ENCODE data around the gene ERBB2.
"Not testable (repeated sequence)": the region's sequence is repeated elsewhere in the genome, so short reads cannot be mapped to it uniquely, and the experiment has no call there.

ERBB2 gene

DNA sequence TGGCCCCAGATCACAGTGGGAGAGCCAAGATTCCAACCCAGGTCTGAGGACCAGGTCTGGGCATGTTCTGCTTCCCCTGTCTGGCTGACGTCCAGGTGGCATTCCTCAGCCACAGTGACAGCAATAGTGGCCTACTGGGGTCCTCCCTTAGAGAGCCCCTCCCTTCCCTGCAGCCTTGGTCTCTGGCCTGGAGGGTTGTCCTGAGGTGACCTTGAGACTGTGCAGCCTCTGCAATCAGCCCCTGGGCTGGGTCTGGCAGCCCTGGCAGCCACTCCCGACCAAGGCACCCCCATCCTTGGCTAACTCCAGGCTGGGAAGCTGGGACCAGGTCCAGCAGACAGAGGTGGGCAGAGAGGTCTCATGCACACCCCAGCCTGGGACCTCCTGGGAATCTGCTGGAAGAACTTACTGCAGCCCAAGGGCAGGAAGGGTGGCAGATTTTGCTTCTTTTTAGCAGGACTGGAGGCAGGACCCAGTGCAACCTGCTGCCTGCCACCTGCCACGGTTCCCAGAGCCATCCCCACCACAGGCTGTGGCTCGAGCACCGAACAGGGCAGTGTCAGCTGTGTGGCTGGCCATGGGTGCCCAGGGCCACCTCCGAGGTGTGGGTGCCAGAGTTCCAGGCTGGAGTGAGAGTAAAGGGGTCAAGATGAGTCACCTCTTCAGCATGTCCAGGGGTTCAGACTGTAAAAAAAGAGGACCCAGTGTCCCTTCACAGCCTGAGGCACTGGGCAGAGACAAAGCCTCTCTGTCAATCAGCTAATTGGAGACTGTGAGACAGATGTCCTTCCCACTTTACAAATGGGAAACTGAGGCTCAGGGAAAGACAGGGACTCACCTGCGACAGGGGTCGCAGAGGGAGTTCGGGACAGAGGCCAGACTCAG lies 50.5 kb downstream of the ERBB2 start:
- peak in 1 of 2 experiments; percentile 5 for DNase-seq

DNA sequence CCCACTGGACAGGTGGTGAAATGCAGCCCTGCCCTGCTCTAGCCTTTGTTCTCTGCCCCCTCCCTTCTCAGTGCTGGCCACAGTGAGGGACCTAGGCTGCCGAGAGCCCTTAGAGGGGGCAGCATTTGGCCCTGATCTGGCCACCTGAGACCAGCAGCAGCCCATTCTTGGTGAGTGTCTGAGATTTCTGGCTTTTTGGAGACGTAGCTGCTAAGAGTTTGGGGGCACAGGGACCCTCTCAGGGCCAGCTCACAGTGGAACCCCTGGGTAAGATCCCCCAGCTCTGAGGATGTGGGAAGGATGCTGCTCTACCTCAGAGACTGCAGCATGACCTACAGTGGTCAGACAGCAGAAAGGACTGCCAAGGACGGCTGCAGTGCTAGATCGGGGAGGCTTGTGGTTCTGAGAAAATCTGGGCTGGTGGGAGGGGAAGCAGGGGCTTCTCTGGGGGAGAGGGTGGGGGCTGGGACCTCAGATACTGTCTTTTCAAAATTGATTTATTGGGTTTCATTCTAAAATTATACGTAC lies 51.2 kb downstream of the ERBB2 start:
- DNase-seq: no peak

DNA sequence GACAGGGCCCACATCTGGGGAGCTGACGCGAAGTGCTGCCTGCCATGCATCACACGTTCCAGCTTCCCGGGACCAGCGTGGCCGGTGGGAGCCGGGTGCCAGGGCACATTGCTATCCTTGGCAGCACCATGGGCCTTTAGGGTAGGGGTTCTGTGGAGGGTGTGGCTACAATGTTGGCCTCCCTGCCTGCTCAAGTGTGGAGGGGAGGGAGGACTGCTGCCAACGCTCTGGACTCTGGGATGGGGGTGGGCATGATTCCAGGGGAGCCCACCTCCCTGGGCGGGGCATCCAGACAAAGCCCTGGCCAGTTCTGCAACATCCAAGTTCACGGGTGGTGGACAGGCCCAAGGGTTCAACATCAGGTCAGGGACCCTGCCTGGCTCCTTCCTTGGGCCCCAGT lies 51.8 kb downstream of the ERBB2 start:
- DNase-seq: no peak

DNA sequence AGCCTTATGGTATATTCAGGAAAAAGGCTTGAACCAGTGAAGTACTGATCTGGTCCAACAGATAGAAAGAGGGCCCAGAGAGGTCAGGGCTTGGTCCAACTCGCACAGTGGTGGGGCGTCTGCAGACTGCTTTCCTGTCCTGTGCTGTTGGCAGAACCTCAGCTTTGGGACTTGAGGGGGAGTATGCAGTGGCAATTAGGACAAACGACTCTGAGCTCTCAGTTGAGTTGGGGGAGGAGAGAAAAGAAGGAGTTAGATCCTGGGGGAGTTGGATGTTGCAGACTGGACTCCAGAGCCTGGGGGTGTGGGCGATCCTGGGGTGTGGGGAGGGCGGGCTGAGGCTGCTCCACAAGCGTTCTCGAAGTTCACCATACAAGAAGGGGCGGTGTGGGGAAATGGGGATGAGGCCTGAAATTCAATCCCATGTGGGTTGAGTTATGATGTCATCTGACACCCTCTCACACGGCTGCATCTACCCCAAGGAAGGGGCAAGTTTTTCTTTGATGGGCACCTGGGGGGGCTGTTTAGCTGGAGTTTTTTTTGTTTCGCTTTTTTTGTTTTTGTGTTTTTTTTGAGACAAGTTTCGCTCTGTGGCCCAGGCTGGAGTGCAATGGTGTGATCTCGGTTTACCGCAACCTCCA lies 52.5 kb downstream of the ERBB2 start:
- DNase-seq: no peak

DNA sequence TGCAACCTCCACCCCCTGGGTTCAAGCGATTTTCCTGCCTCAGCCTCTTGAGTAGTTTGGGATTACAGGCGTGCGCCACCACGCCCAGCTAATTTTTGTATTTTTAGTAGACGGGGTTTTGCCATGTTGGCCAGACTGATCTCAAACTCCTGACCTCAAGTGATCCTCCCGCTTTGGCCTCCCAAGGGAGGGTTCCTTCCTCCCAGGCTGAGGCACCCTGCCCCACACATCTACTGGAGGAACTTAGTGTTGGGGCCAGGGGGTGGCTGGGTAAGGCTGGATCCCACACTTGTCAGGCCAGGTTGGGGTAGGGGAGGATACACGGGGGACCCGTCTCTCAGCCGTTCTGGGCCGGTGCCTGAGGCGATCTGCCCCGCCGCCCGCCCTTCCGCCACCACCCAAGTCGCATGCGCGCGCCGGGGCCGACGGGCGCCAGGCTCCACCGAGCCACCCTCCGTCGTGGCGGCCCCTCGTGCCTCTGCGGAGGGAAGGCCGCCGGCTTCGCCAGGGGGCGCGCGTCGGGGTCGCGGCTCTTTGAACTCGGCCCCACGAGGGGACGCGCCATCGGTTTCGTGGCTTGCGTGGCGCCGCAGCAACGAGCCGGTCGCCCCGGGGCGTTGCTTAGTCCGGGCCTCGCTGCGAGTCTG lies 53.8 kb downstream of the ERBB2 start:
- DNase-seq: peak; percentile 43 to 56

DNA sequence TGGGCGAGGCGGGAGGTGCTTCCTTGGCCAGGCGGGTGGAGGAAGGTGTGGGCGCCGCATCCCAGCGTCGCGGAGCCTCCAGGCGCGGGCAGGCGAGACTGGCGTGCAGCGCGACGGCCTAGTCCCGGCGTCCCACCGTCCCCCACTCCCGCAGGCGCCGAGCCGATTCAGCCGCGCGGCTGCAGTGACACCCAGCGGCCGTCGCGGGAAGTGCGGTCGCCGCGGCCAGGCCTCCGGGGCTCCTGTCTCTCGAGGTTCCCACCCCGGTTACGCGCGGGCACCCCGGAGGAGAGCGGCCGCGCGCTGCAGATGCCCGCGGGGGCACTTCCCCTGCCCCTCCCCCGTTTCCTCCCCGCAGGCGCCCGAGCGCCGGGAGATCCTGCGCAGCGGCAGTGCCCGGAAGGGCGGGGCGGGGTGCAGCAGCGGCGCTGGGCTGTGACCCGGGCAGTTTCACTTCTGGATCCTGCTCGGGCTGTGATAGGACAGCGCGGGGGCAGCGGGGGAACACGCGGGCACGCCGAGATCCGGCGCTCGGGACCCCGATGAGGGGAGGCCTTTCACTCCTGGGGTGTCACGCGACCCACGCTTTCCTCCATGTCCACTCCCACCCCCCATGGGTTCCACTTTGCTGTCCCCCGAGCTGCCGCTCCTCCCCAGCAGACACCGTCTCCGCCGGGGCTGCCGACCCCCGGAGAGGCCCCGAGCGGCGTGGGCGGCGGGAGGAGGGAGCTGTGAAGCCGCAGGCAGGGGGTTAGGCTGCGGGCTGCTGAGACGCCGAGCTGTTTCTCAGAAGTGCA lies 54.5 kb downstream of the ERBB2 start:
- DNase-seq: peak; percentile 88 to 90

DNA sequence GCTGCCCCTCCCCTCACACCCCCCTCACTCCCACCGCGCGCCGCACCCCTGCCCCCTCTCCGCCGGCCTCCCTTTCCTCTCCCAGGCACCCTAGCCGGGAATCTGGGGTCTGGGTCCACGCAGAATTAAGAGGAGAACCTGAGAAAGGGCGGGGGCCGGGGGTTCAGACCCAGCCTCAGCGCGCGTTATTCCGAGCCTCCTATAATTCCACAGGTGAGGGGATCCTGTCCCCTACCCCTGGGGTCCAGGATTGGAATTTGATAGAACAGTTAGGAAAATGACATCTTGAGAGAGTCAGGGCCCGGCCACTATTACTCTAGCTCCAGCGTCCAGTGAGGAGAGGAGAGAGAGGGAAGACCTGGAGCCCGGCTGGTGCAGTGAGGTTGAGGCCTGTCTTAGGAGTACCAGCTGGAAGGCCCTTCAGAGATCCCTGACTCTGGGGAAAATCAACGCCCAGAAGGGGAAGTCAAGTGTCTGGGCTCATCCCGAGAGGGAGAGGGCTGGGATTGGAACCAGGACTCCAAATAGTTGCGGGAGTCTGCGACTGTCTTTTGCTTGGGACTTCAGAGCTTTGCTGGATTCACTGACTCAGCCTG lies 55.2 kb downstream of the ERBB2 start:
- DNase-seq: no peak

DNA sequence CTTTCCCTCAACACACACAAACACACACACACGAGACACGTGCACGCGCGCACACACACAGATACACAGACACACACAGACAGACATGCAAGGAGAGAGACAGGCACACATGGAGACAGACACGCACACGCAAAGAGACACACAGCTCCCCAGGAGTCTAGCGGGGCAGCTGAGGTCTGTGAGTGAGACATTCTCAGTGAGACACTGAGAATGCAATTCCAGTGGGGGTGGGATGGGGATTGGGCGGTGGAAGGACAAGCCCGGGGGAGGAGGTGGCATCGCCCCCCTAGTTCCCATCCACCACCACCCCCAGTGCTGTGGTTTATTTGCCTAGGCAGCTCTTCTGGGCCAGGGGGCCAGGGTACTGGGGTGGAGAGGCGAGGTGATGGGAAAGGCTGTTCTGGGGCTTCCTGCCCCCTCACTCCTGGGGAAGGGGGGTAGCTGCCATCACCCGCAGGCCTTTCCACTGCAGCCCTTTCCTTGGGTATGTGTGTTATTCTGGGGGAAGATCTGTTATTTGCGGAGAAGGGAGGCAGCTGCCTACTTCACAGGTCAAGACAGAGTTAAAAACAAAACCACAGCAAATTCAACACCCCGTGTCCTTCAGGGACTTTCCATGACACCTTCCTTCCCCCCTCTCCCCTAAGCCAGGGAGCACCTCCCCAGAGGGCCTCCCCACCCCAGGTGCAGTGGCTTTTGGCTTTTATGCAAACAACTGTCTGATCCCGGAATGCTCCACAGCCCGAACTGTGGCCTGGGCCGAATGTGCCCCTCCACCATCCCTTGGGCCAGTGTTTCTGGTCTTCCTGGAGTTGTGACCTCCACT lies 55.9 kb downstream of the ERBB2 start:
- no peak for DNase-seq

DNA sequence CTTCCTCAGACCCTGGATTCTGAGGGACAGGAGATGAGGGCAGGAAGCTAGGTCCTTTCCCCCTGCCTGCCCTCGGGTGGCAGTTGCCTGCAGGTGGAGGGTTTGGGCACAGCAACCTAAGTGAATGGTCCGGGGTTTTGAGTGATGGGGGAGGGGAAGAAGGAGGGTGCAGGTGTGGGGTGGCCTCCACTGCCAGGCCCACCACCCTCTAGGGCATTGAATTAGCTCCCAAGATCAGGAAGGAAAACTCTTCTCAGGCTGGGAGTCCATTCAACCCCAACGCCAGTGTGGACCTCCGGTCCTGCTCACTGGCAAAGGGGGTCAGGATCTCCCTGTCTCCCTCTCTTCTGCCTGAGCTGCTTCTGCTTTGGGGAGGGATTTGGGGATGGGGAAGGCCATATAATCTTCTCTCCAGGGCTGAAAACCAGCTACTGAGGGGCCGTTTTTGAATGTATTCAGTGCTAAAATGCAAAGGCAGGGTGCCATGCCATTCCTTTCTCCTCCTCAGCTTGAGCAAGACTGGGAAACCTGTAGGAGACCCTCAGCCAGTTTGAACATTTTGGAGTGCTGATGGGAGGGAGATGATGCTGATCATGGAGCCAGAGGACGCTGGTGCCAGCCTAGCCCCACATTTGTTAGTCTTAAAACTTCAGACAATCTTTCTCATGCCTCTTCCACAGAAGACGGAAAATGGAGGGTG lies 56.7 kb downstream of the ERBB2 start:
- no peak for DNase-seq

DNA sequence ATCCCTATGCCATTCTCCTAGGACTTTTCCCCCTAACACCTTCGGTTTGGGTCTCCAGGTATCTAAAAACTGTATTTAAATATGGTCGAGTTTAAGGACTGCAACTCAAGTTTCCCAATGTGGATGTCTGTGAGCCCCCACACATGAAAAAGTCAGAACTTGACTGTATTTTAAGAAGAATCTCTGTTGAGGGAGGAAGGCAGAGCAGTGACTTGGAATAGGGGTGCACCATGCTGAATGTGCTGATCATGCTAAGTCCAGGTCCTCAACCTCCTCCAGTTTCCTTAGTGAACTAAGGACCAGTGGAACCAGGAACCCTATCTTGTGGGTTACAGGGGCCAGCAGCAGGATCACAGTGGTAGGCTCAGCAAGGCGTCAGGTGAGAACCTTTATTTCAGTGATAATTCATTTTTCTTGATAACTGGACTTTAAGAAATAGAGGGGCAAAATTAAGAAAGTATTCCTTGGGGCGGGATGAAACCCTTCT lies 57.4 kb downstream of the ERBB2 start:
- DNase-seq: no peak

DNA sequence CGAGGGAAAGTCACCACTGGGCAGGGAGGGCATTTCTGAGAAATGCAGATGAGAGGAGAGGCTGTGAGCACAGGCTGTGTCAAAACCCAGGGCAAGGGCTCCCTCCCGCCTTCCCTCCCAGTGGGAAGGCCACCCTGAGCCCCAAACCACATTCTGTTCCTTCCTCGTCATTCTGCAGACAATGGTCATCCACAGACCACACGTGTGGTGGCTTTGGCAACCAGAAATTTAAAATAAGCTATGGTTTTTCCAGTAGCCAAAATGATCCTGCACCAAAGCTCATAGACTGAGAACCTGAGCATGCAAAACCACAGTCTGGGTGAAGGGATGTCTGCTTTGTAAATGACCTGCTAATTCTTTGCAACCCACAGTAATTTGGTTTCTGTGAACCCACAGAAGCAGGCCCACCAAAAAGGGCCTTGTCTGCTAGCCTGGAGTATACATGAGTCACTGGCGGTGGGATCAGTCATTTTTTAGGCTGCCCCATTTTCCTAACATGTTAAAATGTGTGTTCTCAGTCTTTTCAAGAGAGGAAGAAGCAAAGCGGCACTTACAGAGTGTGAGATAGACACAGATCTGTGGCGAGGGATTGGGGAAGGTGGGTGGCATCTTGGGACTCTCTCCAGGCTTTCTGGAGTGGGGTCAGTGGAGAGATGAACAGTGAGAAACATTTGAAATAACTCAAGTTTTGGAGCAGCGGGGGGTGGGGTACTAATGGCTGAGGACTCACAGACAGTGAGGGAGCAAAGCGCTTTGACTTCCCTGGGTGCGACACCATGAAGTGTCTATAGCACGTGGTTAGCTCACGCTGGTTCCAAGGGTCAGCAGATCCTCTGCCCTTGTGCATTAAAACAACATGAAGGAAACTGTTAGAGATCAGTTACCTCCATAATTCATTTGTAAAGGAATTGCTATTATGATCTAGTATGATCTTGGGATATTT lies 58.3 kb downstream of the ERBB2 start:
- no peak for DNase-seq

DNA sequence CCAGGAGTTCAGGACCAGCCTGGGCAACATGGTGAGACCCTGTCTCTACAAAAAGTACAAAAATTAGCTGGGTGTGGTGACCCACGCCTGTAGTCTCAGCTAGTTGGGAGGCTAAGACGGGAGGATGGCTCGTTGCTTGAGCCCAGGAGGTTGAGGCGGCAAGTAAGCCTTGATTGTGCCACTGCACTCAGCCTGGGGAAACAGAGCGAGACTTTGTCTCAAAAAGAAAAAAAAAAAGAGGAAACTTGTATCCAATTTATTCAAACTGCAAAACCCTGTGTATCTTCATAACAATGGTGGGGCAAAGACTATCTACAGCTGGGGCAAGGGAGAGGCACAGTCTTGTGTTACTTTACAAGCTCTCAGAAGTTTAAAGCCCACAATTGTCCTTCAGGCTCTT lies 59.3 kb downstream of the ERBB2 start:
- no peak for DNase-seq

DNA sequence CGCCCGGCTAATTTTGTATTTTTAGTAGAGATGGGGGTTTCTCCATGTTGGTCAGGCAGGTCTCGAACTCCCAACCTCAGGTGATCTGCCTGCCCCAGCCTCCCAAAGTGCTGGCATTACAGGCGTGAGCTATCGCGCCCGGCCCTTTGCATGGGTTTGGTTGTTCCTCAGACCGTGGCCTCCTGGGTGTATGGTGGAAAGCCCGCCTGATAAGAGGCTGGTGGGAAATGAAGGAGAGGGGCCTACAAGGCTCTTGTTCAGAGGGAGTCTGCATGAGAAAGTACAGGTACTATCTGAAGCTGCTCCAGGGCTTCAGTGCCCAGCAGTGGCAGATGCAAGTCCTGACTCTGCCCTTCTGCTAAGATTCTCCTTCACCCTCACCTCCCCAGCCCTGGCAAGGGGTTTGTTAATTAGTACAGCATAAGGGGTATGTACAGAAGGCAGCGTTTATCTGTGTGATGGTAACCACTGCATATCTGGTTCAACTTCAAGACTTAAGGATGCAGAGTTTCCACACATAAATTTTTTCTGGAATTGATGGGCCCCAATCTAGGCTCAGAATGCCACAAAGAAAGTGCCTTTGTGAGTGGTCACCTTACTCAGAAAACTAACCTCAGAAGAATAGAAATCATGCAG lies 62.1 kb downstream of the ERBB2 start:
- DNase-seq: no peak

DNA sequence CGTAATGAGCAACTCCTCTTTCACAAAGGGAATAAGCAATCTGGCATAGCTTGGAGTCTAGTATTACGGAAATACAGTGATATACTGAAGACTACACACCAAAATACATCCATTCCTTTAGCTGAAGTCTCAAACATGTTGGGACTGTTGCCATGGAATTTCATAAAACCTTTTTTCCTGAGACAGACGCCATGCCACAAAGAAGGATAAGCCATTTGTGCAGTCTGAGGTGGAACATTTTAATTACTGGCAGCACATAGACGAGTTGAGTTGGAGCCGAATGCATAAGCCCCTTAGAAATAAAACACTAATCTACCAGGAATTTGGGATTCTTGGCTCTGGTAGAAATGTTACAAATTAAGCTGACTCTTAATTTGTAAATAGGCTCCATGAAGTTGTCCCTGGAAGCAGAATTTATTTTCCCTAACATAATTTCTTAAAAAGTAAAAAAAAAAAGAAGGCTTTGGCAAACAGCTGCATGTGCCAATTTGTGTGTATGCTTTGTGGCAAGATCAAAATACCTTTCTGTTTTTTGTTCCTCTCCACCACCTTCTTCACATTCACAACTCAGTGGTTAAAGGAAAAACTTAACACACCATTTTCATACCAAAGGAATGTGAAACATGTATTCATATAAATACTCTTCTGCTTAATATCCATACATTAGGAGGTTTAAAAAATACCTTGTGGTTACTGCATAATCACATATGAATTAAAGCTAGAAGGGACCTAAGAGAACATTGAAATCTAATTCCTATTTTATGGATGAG lies 63.4 kb downstream of the ERBB2 start:
- no peak for DNase-seq

DNA sequence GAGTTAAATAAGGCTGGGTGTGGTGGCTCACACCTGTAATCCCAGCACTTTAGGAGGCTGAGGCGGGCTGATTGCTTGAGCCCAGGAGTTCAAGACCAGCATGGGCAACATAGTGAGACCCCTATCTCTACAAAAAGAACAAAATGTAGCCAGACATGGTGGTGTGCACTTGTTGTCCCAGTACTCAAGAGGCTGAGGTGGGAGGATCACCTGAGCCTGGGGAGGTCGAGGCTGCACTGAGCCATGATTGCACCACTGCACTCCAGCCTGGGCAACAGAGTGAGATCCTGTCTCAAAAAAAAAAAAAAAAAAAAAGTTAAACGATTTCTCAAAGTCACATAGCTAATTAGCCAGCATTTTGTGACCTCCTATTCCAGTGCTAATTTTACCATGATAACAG lies 64.3 kb downstream of the ERBB2 start:
- DNase-seq: not testable (repeated sequence)

DNA sequence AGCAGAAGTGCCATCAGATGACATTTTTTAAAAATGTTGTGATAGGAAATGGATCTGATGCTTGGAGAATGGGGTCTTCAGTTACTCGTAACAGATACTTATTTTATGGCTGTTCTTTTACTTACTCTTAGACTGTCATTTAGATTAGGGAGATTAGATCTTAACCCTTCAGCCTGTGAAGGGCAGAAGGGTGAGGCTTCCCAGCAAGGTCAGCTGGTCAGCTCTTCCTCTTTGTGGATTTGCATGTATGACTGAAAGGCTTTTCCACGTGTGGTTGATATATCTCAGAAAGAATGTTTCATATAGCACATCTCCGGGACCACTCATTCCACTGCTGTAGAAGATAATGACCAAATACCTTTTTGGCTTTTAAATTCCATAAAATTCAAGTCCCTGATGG lies 65.3 kb downstream of the ERBB2 start:
- DNase-seq: no peak

DNA sequence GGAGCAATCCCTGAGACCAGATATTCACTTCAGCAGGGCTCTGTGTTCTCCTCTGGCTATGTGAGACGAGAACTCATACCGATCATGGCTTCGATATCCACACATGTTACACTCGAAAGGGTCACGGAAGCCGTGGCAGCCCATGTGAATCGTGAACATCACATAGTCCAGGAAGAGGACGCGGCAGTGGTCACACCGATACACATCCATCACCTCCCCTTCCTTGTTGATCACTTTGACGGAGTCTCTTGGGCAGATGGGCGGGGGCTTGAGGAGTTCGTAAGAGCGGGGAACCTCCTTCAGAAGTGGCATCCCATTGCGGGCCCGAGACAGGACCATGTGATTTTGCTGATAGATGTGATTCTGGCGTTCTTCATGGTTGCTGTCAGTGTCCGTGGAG lies 65.9 kb downstream of the ERBB2 start:
- no peak for DNase-seq

DNA sequence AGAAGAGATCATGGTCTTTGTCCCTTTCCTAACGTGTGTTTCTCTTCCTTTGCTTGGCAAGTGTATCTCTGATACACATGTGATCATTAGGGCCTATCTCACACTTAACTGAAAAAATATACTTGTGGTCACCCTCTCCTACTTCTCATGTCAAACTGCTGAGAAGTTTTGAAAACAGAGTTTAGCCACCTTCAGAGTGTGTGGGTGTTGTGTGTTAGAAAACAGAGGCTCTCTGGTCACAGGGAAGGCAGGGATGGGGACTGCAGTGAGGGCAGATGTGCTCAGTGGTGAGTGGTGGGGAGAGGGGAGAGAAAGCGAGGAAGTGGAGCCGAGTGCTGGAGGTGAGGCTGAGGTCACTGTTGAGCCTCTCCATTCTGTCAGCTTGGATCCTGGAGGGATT lies 67.3 kb downstream of the ERBB2 start:
- DNase-seq: no peak

Measured in NCI-H2081 (cell line).